NB4 (cell line): ENCODE results near the gene EIF1AD.
"Not testable (repeated sequence)": the region's sequence is repeated elsewhere in the genome, so short reads cannot be mapped to it uniquely, and the experiment has no call there.

ENCODE experiments used
- DNase-seq: peaks from one replicate; pipeline ENCODE4 v3.0.0; 2010; ENCODE audit warnings: low read depth
- H3K4me3 ChIP-seq: one replicate; pipeline ENCODE4 v1.5.1; 2011; ENCODE audit warnings: mild to moderate bottlenecking, low read depth, low read length, moderate library complexity
- MAX ChIP-seq: IDR thresholded peaks from 2 replicates; pipeline ENCODE4 v1.6.1; 2011; ENCODE audit warnings: low read depth, low read length
- MYC ChIP-seq: IDR thresholded peaks from 2 replicates; pipeline ENCODE4 v1.6.1; 2011; ENCODE audit warnings: low read depth, low read length
- POLR2A ChIP-seq: IDR thresholded peaks from 2 replicates; pipeline ENCODE4 v1.6.1; 2011; ENCODE audit warnings: mild to moderate bottlenecking; ENCODE audit not compliant: insufficient read length; ENCODE audit errors: extremely low read depth
- TF ChIP-seq, protein P1 (sequence below): IDR thresholded peaks from one replicate; pipeline ENCODE4 v1.5.1; 2012; ENCODE audit warnings: low read depth, low read length

EIF1AD gene

GRCh38 chr11:66037327-66037726 lies 35.4 kb upstream of the EIF1AD start:
- no peak overlapping the region for H3K4me3 ChIP-seq
- no peak for DNase-seq
- no peak for TF ChIP-seq MAX
- TF ChIP-seq, protein P1, sequence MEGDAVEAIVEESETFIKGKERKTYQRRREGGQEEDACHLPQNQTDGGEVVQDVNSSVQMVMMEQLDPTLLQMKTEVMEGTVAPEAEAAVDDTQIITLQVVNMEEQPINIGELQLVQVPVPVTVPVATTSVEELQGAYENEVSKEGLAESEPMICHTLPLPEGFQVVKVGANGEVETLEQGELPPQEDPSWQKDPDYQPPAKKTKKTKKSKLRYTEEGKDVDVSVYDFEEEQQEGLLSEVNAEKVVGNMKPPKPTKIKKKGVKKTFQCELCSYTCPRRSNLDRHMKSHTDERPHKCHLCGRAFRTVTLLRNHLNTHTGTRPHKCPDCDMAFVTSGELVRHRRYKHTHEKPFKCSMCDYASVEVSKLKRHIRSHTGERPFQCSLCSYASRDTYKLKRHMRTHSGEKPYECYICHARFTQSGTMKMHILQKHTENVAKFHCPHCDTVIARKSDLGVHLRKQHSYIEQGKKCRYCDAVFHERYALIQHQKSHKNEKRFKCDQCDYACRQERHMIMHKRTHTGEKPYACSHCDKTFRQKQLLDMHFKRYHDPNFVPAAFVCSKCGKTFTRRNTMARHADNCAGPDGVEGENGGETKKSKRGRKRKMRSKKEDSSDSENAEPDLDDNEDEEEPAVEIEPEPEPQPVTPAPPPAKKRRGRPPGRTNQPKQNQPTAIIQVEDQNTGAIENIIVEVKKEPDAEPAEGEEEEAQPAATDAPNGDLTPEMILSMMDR: no peak
- TF ChIP-seq POLR2A: no peak
- no peak for TF ChIP-seq MYC

GRCh38 chr11:66036334-66036710 lies 34.4 kb upstream of the EIF1AD start:
- H3K4me3 ChIP-seq: no peak overlapping the region
- TF ChIP-seq POLR2A (no peak), MAX (no peak), MYC (no peak)
- TF ChIP-seq, protein P1: no peak
- peak; percentile 74 for DNase-seq

GRCh38 chr11:66035653-66036333 lies 33.8 kb upstream of the EIF1AD start:
- DNase-seq: no peak
- no peak for TF ChIP-seq MYC
- TF ChIP-seq POLR2A: no peak
- TF ChIP-seq, protein P1: no peak
- TF ChIP-seq MAX: no peak
- H3K4me3 ChIP-seq: no peak overlapping the region

DNA sequence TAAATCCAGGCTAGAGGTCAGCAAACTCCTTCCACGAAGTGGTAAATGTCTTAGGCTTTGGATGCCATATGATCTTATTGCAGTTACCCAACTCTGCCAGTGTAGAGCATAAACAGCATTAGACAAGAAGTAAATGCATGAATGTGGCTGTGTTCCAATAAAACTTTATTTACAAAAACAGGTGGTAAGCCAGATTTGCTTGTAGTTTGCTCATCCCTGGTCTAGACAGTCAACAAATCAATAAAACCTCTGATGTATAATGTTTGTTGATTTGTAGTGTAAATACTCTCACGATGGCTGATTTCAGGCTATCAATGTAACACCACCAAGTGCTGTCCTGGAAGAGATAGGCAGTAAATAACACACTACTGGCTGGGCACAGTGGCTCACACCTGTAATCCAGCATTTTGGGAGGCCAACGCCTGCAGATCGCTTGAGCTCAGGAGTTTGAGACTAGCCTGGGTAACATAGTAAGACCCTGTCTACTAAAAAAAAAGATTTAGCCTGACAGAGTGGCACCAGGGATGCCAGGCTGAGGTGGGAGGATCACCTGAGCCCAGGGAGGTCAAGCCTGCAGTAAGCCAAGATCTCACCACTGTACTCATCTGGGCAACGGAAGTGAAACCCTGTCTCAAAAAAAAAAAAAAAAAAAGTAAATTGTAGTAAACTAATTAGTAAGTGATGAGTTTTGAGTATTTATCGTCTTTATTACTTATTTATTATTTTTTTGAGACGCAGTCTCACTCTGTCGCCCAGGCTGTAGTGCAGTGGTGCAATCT lies 31.2 kb upstream of the EIF1AD start:
- H3K4me3 ChIP-seq: no peak overlapping the region
- DNase-seq: no peak
- TF ChIP-seq, protein P1: no peak
- no peak for TF ChIP-seq MAX
- no peak for TF ChIP-seq POLR2A
- no peak for TF ChIP-seq MYC

- DNase-seq: no peak
- no peak for TF ChIP-seq POLR2A
- TF ChIP-seq MYC: no peak
- TF ChIP-seq, protein P1: no peak
- no peak within 1 kb of the TSS for H3K4me3 ChIP-seq
These were observed 24.1 kb upstream of the EIF1AD start, which contains the start of gene CATSPER1 for GRCh38 chr11:66026017-66026529. Gene CATSPER1, minus strand, starts transcription at chr11:66026479. Its CDS starts 100 bp downstream, at chr11:66026379.

GRCh38 chr11:66023186-66023440 lies 21.2 kb upstream of the EIF1AD start:
- not testable (repeated sequence) for DNase-seq

More at GRCh38 chr11:66023186-66023440, 21.2 kb upstream of the EIF1AD start:
- H3K4me3 ChIP-seq: not testable (repeated sequence)
